ENCODE data around the gene EML1.

DNA sequence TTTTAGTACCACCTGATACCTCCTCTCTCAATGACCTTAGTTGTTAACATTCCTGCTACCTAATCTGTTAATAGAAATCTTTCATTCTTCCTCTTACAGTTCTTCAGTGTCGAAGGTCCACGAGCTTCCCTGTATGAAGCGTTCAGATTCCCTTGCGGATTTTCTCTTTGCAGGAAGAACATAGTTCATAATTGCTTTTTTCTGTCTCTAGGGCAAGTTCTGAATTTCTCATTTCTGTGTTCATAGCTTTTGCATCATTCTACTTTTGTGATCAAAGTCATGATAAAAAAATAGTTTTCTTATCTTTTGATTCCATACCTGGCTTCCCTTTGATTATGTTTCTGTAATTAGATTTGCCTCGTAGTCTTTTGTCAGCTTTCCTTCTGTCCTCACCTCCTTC lies 94.9 kb downstream of the EML1 start:
- no peak for TF ChIP-seq CTCF (IDR thresholded peaks at IDR 0.05)
- TF ChIP-seq ZFX (IDR thresholded peaks at IDR 0.05; ENCODE audit: borderline replicate concordance): no peak

All from 22Rv1 (cell line).